SK-N-SH (cell line): Measurements from ENCODE around the gene CYP4B1. TPM values are rescaled to one million over a fixed set of nuclear protein-coding genes. Genes with fewer than 3 reads are reported as not detected.

Source experiments
- CTCF ChIA-PET: fragments of 300-600, 350-600 bp; formaldehyde crosslinking; extraction: SDS; loops from one replicate; lab custom pipeline; 2021; lab: Yijun Ruan, JAX
- POLR2A ChIA-PET: fragments of 350-600 bp; sonication (Branson Sonifier 250); formaldehyde crosslinking; extraction: SDS; loops from one replicate; lab custom pipeline; 2020; ENCODE audit warnings: antibody characterized with exemption, inconsistent platforms; lab: Yijun Ruan, JAX
- DNase-seq: peaks from one replicate; pipeline ENCODE4 v3.0.0; 2012
- H2AFZ ChIP-seq: fragments of 200-600 bp; sonication (generic); 2 replicates; pipeline ENCODE4 v1.8.1; 2016; ENCODE audit warnings: antibody characterized with exemption, mild to moderate bottlenecking, low read depth
- H3F3A ChIP-seq: fragments of 200-600 bp; sonication (generic); replicated peaks from 2 replicates; pipeline ENCODE3; 2016; ENCODE audit warnings: antibody characterized with exemption, mild to moderate bottlenecking; ENCODE audit not compliant: insufficient read depth
- H3K27ac ChIP-seq, 2 experiments: fragments of 200-500 bp in 1 of 2; fragments of 200-600 bp in 1 of 2; sonication (Bioruptor generic) in 1 of 2; sonication (generic), shearing (Covaris generic) in 1 of 2; 2 replicates each; pipeline versions ENCODE4 v1.5.1 to v1.6.1; 2014 to 2016; ENCODE audit warnings: low read depth in 2 of 2, inconsistent platforms in 1 of 2, low read length in 1 of 2, mild to moderate bottlenecking in 1 of 2, mixed read lengths in 1 of 2
- H3K27me3 ChIP-seq: fragments of 200-600 bp; sonication (generic), shearing (Covaris generic); 2 replicates; pipeline ENCODE4 v1.6.1; 2016; ENCODE audit warnings: mixed run types; ENCODE audit not compliant: insufficient read depth
- H3K36me3 ChIP-seq, 2 experiments: fragments of 200-500 bp in 1 of 2; fragments of 200-600 bp in 1 of 2; sonication (Bioruptor generic) in 1 of 2; sonication (generic) in 1 of 2; replicated peaks in 1 of 2; 2 replicates each; pipeline versions ENCODE3 to v1.5.1; 2014 to 2016; ENCODE audit warnings: low read length in 1 of 2, mild to moderate bottlenecking in 1 of 2; ENCODE audit not compliant: insufficient read depth in 2 of 2, control insufficient read depth in 1 of 2
- H3K4me1 ChIP-seq, 2 experiments: fragments of 200-500 bp in 1 of 2; fragments of 200-600 bp in 1 of 2; sonication (Bioruptor generic) in 1 of 2; sonication (generic), shearing (Covaris generic) in 1 of 2; 2 replicates each; pipeline versions ENCODE4 v1.5.1 to v1.6.1; 2014 to 2016; ENCODE audit warnings: low read depth in 1 of 2, low read length in 1 of 2, mixed run types in 1 of 2; ENCODE audit not compliant: insufficient read depth in 2 of 2, control insufficient read depth in 1 of 2
- H3K4me2 ChIP-seq: fragments of 200-600 bp; sonication (generic), shearing (Covaris generic); 2 replicates; pipeline ENCODE4 v1.6.1; 2017; ENCODE audit warnings: mixed run types
- H3K4me3 ChIP-seq, 2 experiments: fragments of 200-500 bp in 1 of 2; fragments of 200-600 bp in 1 of 2; sonication (Bioruptor generic) in 1 of 2; sonication (generic), shearing (Covaris generic) in 1 of 2; 2 replicates each; pipeline versions ENCODE4 v1.5.1 to v1.8.1; 2014 to 2016; ENCODE audit warnings: low read depth in 2 of 2, inconsistent platforms in 1 of 2, low read length in 1 of 2, mild to moderate bottlenecking in 1 of 2, mixed read lengths in 1 of 2, moderate library complexity in 1 of 2
- H3K79me2 ChIP-seq: fragments of 200-600 bp; sonication (generic); 2 replicates; pipeline ENCODE4 v1.8.1; 2017; ENCODE audit warnings: mild to moderate bottlenecking; ENCODE audit not compliant: insufficient read depth
- H3K9ac ChIP-seq: fragments of 200-600 bp; sonication (generic); 2 replicates; pipeline ENCODE4 v1.6.1; 2017; ENCODE audit warnings: mixed run types
- H3K9me2 ChIP-seq: fragments of 200-600 bp; sonication (generic); 2 replicates; pipeline ENCODE4 v1.6.1; 2017; ENCODE audit warnings: mixed run types
- H3K9me3 ChIP-seq: fragments of 200-600 bp; sonication (generic); 2 replicates; pipeline ENCODE4 v1.6.1; 2017; ENCODE audit warnings: mixed run types, mild to moderate bottlenecking, moderate library complexity
- H4K20me1 ChIP-seq: fragments of 200-600 bp; sonication (generic); 2 replicates; pipeline ENCODE4 v1.6.1; 2017; ENCODE audit warnings: mild to moderate bottlenecking, mixed run types; ENCODE audit not compliant: insufficient read depth
- ELF1 ChIP-seq: IDR thresholded peaks from 2 replicates; pipeline ENCODE4 v1.4.0; 2012
- EZH2phosphoT487 ChIP-seq: fragments of 200-600 bp; sonication (generic); IDR thresholded peaks from 2 replicates; pipeline ENCODE4 v1.6.1; 2017; ENCODE audit warnings: low read depth, mixed run types, mild to moderate bottlenecking, antibody characterized with exemption, moderate library complexity, borderline replicate concordance
- FOSL2 ChIP-seq: IDR thresholded peaks from 2 replicates; pipeline ENCODE4 v1.4.0; 2012; ENCODE audit warnings: low read depth, mild to moderate bottlenecking, moderate library complexity, borderline replicate concordance
- FOXJ3 ChIP-seq: sonication (generic); formaldehyde crosslinking; IDR thresholded peaks from 2 replicates; pipeline ENCODE4 v1.5.1; 2020; ENCODE audit warnings: mild to moderate bottlenecking, missing genetic modification reagents
- GABPA ChIP-seq: IDR thresholded peaks from 2 replicates; pipeline ENCODE4 v1.4.0; 2012; ENCODE audit warnings: low read depth, mild to moderate bottlenecking
- MXI1 ChIP-seq: IDR thresholded peaks from 2 replicates; pipeline ENCODE4 v1.6.1; 2012; ENCODE audit warnings: mild to moderate bottlenecking, low read depth, low read length, improper control_type of control experiment
- NFIC ChIP-seq: IDR thresholded peaks from 2 replicates; pipeline ENCODE4 v1.4.0; 2012; ENCODE audit warnings: borderline replicate concordance
- POLR2AphosphoS5 ChIP-seq: IDR thresholded peaks from 2 replicates; pipeline ENCODE4 v1.6.1; 2012; ENCODE audit warnings: low read depth, low read length
- RCOR1 ChIP-seq: fragments of 150-350 bp; IDR thresholded peaks from 2 replicates; pipeline ENCODE4 v1.6.1; 2017; ENCODE audit warnings: antibody characterized with exemption, low read length
- RFX5 ChIP-seq: IDR thresholded peaks from 2 replicates; pipeline ENCODE4 v1.6.1; 2012; ENCODE audit warnings: mild to moderate bottlenecking, improper control_type of control experiment, low read length
- RXRA ChIP-seq: IDR thresholded peaks from 2 replicates; pipeline ENCODE4 v1.4.0; 2012; ENCODE audit warnings: low read depth, mild to moderate bottlenecking, borderline replicate concordance
- SMC3 ChIP-seq: IDR thresholded peaks from 2 replicates; pipeline ENCODE4 v1.6.1; 2012; ENCODE audit warnings: low read depth, low read length, improper control_type of control experiment
- TAF1 ChIP-seq: IDR thresholded peaks from 2 replicates; pipeline ENCODE4 v1.6.1; 2012; ENCODE audit warnings: low read depth, mild to moderate bottlenecking, low read length, moderate library complexity, borderline replicate concordance
- TCF12 ChIP-seq: IDR thresholded peaks from 2 replicates; pipeline ENCODE4 v1.4.0; 2012
- TEAD4 ChIP-seq: IDR thresholded peaks from 2 replicates; pipeline ENCODE4 v1.4.0; 2012; ENCODE audit warnings: mild to moderate bottlenecking, borderline replicate concordance; ENCODE audit not compliant: insufficient read depth
- WGBS: methylation state at CpG from one replicate; pipeline ENCODE4 v1.1.6; 2017; ENCODE audit warnings: low lambda C conversion rate; 5-methylcytosine and 5-hydroxymethylcytosine counted together
- polyA plus RNA-seq, 3 experiments: library from polyadenylated mRNA; depleted of rRNA; stranded (reverse); fragments of >200 nt; gene quantifications; 2 replicates each; pipeline ENCODE4 v1.2.3, GENCODE V29; 2012
- TF ChIP-seq, protein P1 (sequence below): IDR thresholded peaks from 2 replicates; pipeline ENCODE4 v1.4.0; 2012; ENCODE audit warnings: low read depth
- TF ChIP-seq, protein P2 (sequence below): IDR thresholded peaks from 2 replicates; pipeline ENCODE4 v1.4.0; 2012; ENCODE audit warnings: low read depth, borderline replicate concordance
- TF ChIP-seq, protein P3 (sequence below): IDR thresholded peaks from 2 replicates; pipeline ENCODE4 v1.6.1; 2012; ENCODE audit warnings: mild to moderate bottlenecking, low read depth, low read length, moderate library complexity
- TF ChIP-seq, protein P4 (sequence below): fragments of 150-350 bp; IDR thresholded peaks from 2 replicates; pipeline ENCODE4 v1.6.1; 2017; ENCODE audit warnings: antibody characterized with exemption, low read length, low read depth, borderline replicate concordance

Gene CYP4B1
- polyA plus RNA-seq, 1 of the 3 experiments (the other 2 are of a cell fraction), result not detected

DNA sequence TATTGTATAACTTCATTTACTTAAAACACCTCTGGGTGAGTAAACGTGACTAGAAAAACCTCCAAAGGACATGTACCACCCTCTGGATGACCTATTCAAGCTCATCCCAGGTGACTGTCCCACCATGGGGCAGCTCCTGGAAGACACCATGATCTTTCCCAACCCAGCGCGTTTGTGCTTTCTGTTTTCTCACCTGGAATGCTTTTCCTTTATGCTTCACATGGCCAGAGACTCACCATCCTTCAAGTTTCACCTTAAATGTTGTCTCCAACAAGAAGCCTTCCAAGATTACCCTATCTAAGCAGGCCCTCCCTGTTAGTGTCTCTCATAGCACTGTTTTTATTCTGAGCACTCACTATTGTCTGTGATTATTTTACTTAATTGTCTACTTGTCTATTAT, 11.1 kb downstream of the CYP4B1 start:
- Histone ChIP-seq H3K27me3 (no peaks in the 10 kb centered on the region), H3K79me2 (no peaks in the 10 kb centered on the region), H3F3A (no peaks in the 10 kb centered on the region), H3K4me2 (no peak overlapping the region), H3K27ac (no peak overlapping the region), H3K9ac (no peak overlapping the region), H3K4me3 (no peak overlapping the region), H4K20me1 (no peaks in the 10 kb centered on the region), H3K4me1 (no peaks in the 10 kb centered on the region), H3K9me3 (no peaks in the 10 kb centered on the region), H3K36me3 (no peaks in the 10 kb centered on the region), H2AFZ (no peak overlapping the region), H3K9me2 (no peaks in the 10 kb centered on the region)
- ChIA-PET POLR2A (no interaction called here), CTCF (no interaction called here)
- DNase-seq, result no peak
- WGBS, result 13% methylated on average over 3 of the region's 3 CpGs
- TF ChIP-seq TCF12 (no peak), EZH2phosphoT487 (no peak), TEAD4 (no peak), NFIC (no peak), RXRA (no peak), FOXJ3 (CRISPR knock-in tag) (no peak), RCOR1 (no peak), POLR2AphosphoS5 (no peak), FOSL2 (no peak), TAF1 (no peak), ELF1 (no peak), MXI1 (no peak), SMC3 (no peak), GABPA (no peak), RFX5 (no peak)
- TF ChIP-seq, protein P1, sequence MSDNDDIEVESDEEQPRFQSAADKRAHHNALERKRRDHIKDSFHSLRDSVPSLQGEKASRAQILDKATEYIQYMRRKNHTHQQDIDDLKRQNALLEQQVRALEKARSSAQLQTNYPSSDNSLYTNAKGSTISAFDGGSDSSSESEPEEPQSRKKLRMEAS, result no peak
- TF ChIP-seq, protein P2, sequence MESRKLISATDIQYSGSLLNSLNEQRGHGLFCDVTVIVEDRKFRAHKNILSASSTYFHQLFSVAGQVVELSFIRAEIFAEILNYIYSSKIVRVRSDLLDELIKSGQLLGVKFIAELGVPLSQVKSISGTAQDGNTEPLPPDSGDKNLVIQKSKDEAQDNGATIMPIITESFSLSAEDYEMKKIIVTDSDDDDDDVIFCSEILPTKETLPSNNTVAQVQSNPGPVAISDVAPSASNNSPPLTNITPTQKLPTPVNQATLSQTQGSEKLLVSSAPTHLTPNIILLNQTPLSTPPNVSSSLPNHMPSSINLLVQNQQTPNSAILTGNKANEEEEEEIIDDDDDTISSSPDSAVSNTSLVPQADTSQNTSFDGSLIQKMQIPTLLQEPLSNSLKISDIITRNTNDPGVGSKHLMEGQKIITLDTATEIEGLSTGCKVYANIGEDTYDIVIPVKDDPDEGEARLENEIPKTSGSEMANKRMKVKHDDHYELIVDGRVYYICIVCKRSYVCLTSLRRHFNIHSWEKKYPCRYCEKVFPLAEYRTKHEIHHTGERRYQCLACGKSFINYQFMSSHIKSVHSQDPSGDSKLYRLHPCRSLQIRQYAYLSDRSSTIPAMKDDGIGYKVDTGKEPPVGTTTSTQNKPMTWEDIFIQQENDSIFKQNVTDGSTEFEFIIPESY, result no peak
- TF ChIP-seq, protein P3, sequence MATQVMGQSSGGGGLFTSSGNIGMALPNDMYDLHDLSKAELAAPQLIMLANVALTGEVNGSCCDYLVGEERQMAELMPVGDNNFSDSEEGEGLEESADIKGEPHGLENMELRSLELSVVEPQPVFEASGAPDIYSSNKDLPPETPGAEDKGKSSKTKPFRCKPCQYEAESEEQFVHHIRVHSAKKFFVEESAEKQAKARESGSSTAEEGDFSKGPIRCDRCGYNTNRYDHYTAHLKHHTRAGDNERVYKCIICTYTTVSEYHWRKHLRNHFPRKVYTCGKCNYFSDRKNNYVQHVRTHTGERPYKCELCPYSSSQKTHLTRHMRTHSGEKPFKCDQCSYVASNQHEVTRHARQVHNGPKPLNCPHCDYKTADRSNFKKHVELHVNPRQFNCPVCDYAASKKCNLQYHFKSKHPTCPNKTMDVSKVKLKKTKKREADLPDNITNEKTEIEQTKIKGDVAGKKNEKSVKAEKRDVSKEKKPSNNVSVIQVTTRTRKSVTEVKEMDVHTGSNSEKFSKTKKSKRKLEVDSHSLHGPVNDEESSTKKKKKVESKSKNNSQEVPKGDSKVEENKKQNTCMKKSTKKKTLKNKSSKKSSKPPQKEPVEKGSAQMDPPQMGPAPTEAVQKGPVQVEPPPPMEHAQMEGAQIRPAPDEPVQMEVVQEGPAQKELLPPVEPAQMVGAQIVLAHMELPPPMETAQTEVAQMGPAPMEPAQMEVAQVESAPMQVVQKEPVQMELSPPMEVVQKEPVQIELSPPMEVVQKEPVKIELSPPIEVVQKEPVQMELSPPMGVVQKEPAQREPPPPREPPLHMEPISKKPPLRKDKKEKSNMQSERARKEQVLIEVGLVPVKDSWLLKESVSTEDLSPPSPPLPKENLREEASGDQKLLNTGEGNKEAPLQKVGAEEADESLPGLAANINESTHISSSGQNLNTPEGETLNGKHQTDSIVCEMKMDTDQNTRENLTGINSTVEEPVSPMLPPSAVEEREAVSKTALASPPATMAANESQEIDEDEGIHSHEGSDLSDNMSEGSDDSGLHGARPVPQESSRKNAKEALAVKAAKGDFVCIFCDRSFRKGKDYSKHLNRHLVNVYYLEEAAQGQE, result no peak
- TF ChIP-seq, protein P4, sequence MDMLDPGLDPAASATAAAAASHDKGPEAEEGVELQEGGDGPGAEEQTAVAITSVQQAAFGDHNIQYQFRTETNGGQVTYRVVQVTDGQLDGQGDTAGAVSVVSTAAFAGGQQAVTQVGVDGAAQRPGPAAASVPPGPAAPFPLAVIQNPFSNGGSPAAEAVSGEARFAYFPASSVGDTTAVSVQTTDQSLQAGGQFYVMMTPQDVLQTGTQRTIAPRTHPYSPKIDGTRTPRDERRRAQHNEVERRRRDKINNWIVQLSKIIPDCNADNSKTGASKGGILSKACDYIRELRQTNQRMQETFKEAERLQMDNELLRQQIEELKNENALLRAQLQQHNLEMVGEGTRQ, result no peak
